ENCODE measurements around the gene CDH18.
A peak's percentile ranks its signal among the peaks of the same experiment; 100 is the strongest.

Gene CDH18, protein sequence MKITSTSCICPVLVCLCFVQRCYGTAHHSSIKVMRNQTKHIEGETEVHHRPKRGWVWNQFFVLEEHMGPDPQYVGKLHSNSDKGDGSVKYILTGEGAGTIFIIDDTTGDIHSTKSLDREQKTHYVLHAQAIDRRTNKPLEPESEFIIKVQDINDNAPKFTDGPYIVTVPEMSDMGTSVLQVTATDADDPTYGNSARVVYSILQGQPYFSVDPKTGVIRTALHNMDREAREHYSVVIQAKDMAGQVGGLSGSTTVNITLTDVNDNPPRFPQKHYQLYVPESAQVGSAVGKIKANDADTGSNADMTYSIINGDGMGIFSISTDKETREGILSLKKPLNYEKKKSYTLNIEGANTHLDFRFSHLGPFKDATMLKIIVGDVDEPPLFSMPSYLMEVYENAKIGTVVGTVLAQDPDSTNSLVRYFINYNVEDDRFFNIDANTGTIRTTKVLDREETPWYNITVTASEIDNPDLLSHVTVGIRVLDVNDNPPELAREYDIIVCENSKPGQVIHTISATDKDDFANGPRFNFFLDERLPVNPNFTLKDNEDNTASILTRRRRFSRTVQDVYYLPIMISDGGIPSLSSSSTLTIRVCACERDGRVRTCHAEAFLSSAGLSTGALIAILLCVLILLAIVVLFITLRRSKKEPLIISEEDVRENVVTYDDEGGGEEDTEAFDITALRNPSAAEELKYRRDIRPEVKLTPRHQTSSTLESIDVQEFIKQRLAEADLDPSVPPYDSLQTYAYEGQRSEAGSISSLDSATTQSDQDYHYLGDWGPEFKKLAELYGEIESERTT

DNA sequence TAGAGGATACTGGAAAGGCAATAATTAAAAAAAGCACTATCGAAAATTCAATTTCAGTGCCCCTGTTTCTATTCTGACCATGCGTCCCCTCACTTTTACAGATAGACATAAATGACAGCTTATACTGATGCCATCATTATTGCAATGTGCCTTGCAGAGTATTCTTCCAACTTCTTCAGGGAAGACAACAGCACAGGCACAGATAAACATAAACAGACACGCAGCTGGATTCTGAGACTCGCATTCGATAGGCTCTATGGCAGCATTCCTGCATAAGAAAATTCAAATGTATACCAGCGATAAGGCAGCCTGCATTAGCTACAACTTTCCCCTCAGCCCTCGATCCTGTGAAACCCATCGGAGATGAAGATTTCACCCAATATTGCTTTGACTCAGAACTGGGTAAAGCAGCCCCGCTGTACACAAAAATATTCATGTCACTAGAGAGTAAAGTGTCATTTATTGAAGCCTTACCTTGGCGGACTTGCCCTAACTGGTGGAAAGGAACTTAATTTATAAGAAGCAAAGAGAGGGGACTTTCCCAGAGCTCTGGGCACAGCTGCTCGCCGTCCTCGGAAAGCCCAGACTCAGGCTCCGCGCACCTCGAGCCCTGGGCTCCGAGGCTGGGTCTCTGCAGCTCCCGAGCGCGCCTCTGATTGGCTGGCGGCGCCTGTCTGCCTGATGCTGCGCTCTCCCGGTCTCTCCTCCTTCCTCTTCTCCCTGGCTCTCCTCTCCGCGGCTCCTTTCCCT is at the start of gene CDH18:
CDH18 (minus strand) TSS at position 589 of the 750 bp plus-strand sequence. CDS start 149,214 bp downstream, outside the sequence.
- FAIRE-seq (no peak), DNase-seq (ENCODE audit: low spot score) (no peak)

DNA sequence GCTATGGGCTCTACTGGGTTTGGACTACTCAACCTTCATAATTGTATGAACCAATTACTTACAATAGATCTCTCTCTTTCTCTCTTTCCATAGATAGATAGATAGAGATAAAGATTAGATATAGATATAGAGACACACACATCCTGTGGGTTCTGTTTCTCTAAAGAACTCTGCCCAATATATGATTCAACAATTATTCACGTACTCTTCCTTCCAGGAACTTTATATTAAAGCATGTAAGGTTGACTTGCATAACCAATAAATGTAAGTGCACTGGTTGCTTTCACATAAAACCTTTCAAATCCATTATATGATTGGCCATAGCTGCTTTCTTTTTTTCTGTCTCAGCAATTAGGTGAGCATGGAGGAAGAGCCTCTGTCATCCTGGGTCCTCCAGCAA is 46.7 kb upstream of the CDH18 start:
- no peak for FAIRE-seq
- no peak for DNase-seq (ENCODE audit: low spot score)

DNA sequence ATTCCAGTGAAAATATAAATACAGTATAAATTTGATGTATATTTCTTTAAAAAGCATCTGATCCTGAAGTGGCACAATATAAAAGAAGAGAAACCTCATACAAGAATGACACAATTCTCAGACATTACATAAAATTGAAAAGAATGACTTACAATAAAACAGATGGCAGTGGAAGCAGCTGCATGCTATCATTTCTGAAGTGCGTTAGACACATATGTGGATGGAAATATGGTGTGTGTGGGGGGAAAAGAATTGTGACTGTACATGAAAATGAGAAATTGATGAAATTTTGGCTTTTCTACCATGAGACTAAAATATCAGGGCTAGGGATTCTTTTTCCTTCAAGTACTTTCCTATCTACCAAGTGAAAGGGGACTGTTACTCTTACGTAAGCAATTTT is 45.9 kb upstream of the CDH18 start:
- FAIRE-seq (no peak), DNase-seq (ENCODE audit: low spot score) (no peak)

DNA sequence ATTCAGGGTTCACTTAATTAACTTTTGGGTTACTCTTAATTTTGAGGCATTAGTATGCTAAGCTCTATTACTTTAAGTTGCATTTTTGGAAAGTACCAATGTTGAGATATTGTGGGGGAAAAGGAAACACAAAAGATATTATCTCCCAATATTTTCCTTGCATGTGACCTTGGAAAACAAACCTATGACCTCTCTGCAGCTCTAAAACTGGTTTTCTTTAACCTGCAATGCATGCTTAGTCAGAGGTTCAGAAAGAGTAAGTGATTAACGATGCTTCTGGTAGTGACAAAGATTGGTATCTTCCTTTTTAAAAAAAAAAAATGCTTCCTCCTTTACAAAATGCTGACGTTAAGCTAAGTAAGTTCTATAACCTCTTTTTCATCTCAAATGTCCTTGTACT is 44.9 kb upstream of the CDH18 start:
- FAIRE-seq (no peak), DNase-seq (ENCODE audit: low spot score) (no peak)

DNA sequence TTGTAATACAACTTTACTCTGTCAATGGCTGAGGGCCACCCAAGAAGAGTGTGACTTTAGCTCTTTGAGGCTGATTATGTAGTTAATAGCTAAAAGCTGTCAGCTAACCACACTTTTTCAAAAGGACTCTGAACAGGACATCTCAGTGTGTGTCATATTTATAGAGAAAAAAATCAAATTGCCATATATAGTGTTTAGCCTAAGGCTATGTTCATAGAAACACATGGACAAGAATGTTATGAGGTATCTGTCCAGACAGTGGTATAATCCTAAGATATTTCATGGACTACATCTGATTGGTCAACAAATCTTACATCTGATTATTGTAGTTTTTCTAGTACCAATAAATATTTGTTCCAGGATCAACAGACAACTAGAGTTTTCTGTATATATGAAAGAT is 42.1 kb upstream of the CDH18 start:
- FAIRE-seq, result no peak
- no peak for DNase-seq (ENCODE audit: low spot score)

DNA sequence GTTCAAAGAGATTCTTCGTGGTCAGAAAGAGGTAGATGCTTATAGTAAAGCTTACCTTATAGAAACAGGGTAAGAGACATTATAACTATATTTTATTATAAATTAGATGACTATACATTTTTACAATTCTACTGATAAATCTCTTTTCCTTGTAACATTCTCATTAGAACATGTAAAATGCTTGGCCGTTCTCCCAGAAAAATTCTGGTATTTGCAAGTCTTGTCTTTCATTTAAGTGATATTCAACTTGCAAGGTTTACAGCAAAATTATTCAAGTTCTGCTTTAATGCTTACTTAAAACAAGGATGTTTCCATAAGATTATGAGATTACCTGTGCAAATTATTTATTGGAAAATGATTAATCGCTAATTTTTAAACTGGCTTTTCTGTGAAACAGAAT is 41.3 kb upstream of the CDH18 start:
- DNase-seq (ENCODE audit: low spot score) (no peak), FAIRE-seq (no peak)

DNA sequence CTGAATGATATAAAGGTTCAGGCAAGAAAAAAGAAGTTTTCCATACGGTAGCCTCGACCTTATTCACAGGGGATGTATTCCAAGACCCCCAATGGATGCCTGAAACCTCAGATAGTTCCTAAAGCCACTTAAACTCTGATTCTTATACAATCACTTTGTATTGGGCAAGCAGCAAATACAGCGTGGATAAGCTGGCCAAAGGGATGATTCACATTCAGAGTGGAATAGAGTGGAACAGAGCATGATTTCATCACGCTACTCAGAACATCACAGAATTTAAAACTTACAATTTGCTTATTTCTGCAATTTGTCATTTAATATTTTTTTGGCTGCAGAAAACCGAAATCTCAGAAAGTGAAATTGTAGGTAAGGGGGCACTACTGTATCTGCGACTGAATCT is 40.5 kb upstream of the CDH18 start:
- no peak for FAIRE-seq
- no peak for DNase-seq (ENCODE audit: low spot score)

DNA sequence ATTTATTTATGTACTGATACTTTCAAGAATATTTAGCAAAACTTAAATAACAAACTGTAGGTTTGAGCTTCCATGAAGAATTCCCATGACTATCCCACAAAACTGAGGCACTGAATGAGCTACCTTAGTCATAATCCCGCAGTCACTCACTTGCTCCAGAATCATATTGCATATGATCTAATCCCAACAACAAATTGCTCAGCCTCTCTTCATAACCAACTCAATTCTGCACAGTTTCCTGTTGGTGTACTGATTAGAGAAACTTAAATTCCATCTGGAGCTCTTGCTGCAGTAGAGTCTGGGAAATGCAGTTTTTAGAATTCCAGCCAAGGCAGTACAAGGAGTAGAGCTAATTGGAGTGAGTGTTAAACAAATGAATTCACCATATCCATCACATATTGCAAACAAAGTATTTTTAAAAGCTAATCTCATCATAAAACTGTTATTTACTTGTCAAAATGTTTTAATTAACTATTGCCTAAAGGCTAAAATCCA is 35.7 kb upstream of the CDH18 start:
- DNase-seq (ENCODE audit: low spot score) (no peak), FAIRE-seq (no peak)

DNA sequence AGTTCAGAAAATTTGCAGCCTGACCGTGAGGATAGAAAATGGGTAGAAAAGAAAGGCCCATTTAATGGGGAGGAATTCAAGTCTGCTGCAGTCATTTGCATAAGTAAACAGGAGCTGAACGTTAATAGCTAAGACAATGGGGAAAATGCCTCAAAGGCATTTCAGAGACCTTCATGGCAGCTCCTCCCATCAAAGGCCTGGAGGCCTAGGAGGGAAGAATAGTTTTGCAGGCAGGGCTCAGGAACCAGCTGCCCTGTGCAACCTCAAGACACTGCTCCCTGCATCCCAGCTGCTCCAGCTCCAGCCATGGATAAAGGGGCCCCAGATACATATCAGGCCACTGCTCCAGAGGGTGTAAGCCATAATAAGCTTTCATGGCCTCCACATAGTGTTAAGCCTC is 32.2 kb upstream of the CDH18 start:
- DNase-seq (ENCODE audit: low spot score) (no peak), FAIRE-seq (no peak)

DNA sequence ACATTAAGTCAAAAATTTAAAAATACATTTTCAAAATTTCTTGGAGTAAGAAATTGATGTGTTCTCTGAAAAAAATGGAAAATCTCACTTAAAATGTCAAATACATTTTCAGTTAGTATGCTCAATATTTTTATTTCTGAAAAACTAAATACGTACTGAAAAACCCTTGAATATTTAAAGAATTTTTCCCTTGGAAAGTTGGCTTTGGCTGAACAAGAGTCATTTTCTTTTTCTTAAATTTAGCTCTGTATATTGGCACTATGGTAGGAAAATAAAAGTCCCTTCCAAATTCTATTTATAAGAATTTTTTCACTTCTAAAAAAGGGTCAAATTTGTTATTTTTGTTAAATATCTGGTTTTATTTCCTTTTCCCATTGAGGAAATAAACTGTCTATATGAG is 29.0 kb upstream of the CDH18 start:
- FAIRE-seq (no peak), DNase-seq (ENCODE audit: low spot score) (no peak)

DNA sequence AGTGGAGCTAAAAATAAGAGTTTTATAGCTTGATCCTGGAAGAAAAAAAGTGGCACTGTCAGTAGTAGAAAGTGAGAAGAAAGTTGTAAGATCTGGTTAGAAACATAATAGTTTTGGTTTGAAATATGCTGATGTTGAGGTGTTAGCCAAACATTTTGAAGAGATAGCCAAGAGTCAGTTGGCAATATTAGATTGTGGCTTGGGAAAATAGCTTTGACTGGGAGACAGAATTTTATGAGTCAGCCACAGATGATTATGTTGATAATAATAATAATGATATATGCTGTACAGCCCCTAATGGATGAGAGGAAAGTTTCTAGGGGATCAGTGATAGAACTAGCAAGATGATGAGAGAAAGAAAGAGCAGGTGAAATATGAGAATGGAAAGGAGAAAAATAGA is 12.4 kb upstream of the CDH18 start:
- FAIRE-seq, result no peak
- no peak for DNase-seq (ENCODE audit: low spot score)

DNA sequence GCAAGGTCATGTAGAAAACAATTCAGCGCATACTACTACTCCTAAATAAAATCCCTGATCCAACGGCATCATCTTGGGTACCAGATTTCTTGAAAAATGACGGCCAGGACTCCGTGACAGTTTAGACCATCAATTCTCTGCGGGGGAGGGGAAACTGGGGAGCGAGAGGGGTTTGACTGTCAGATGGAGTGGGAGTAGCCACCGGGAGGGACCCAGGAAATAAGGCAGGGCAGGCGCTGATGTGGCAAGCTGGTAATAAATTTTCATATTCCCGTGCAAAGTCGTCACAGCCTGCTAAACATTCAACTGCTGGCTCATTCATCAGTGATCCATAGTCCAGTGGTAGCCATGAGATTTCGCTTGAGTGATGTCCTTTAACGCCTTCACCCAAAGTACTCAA is 457 bp upstream of the CDH18 start:
- no peak for DNase-seq (ENCODE audit: low spot score)
- no peak for FAIRE-seq

DNA sequence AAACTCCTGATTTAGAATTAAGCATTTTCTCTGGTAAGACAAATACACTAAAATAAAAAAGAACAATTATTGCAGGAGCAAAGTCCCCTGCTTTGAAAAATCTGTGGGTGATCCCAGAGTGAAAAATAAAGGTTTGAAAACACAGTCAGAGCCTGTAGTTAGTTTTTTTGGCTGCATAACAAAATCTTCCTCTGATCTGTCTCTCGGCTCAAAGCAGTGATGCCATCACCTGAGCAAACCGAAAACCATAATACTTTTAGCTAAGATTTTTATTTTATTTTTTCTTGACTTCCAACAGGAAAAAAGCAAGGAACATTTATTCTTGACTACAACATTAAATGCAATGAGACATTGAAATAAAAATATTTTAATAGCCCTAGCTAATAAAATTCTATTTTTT is 1.2 kb downstream of the CDH18 start:
- FAIRE-seq, result no peak
- no peak for DNase-seq (ENCODE audit: low spot score)

DNA sequence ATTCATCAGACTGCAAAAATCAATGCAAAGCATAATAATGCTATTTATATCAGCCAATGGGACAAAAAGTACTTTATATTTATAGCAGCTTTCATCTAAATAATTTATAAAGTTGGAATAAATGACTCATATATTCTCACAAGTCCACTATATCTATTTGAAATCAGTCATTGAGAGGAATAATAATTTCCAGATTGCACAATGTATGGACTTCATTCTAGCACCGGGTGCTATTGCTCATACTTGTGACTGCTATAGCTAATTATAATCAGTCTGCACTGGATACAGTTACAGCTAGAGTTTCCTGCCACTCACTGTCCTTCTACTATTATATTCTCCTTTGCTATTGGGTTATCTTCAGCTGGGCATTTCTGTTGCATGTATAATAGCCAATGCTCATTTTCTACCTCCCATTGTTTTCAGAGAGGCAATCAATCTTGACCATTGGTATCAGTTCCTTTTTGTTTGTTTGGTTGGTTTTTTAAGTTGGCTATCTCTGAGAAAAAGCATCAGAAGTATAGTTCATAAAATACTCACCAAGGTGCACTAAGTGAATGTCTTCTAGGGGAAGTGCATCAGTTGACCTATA is 1.9 kb downstream of the CDH18 start:
- DNase-seq (ENCODE audit: low spot score), result no peak
- no peak for FAIRE-seq

DNA sequence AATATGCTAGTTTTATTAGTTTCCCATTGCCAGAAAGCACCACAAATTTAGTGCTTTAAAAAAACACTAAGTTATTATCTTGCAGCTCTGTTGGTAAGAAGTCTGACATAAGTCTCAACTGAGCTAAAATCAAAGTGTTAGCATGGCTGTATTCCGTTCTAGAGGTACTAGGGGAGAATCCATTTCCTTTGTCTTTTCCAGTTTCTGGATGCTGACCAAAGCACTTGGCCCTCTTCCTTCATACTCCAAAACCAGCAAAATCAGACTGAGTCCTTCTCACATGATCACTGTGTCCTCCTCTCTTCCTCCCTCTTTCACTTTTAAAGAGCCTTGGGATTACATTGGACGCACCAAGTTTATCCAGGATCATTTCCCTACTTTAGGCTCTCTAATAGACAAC is 9.5 kb downstream of the CDH18 start:
- FAIRE-seq (no peak), DNase-seq (ENCODE audit: low spot score) (no peak)

DNA sequence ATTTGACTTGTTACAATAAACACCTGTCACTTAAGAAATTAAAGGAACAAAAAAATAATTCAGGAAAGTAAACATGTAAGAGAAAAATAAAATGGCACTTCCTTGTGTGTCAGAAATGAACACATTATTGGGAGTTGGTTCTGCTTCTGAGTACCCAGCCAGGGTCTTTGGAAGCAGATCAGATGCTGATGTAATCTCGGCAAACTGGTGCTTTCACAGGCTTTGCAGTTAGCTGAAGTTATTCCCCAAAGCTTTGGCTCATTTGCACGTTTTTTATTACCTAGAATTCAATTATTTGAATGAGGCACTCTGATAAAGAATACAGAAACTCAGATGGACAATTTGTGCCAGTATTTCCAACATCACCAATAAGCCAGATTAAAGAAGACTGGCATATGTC is 10.9 kb downstream of the CDH18 start:
- DNase-seq (ENCODE audit: low spot score), result no peak
- FAIRE-seq, result no peak

DNA sequence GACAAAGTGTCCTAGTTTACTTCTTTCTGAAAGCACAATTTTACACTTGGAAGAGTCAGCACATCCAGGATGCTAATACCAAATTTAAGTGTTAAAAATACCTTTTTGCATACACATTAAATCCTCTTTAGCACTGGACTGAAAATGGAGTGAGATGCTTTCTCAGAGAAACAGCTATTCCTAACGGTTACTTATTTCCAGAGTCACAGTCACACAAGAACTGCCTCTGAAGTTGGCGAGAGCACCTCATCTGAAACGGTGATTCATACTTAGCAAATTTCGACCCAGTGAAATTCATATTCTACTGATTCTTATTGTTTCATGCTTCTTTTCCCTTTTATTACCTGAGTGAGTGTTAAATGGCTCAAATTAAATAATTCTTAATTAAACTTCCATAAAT is 12.2 kb downstream of the CDH18 start:
- FAIRE-seq (peak; percentile 76), DNase-seq (ENCODE audit: low spot score) (no peak)

DNA sequence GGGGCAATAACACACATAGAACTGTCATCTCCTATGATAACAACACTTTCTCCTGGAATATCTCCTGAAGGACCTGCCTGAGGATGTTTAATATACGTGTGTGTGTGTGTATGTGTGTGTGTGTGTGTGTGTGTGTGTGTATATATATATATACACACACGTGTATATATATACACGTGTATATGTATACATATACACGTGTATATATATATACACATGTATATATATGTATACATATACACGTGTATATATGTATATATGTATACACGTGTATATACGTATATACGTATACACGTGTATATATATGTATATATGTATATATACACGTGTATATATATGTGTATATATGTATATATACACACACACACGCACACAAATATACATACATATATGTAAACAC is 27.5 kb downstream of the CDH18 start:
- no peak for DNase-seq (ENCODE audit: low spot score)
- no peak for FAIRE-seq

DNA sequence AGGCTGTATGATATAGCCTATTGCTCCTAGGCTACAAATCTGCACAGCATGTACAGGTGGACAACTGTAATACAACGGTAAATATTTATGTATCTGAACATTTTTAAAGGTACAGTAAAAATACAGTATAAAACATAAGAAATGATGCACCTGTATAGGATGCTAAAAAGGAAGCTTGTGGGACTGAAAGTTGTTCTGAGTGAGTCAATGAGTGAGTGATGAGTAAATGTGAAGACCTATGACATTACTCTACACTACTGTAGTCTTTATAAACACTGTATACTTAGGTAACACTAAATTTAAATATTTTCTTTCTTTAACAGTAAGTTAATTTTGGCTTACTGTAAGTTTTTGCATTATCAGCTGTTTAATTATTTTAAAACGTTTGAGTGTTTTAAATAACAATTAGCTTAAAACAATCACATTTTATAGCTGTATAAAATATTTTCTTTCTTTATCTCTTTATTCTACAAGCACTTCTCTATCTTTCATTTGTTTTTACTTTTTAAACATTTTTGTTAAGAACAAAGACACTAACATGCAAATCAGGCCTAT is 28.1 kb downstream of the CDH18 start:
- FAIRE-seq (peak; percentile 41), DNase-seq (ENCODE audit: low spot score) (no peak)

DNA sequence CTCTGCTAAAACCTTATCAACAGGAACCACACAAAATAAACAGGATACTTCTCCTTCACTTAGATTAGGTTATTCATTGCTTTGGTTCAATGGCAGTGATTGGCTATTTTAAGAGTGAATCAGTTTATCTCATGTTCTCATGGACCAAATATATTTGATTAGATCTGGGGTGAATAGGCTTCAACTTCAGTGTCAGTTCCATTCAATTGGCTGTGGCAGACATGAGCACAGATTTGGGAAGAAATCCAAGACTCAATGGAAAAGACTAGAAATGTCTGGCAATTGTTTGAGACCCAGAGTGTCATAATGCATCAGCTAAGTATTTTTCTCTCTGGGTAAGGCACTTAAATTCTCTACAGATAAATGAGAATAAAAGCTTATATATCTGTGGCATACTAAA is 37.1 kb downstream of the CDH18 start:
- no peak for DNase-seq (ENCODE audit: low spot score)
- no peak for FAIRE-seq

DNA sequence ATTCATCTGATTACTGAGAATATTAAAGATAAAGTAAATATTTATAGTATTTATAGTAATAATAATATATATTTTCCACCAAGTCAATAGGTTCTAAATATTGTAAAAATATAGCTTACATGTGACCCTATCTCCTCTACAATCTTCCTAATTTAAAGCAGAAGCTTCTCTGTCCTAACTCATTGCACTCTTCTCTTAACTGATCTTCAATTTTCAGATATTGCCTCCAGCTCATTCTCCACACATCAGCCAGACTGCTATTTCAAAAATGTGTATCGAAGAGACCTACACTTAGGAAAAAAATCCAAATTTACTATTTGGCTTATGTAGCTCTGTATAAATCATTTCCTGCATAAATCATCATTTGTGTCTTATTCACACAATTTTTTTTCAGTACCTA is 47.8 kb downstream of the CDH18 start:
- DNase-seq (ENCODE audit: low spot score), result no peak
- no peak for FAIRE-seq

Data from RCC 7860 (cell line).